ENCODE measurements around the gene PPP6R3. TPM values are rescaled to one million over a fixed set of nuclear protein-coding genes. Genes with fewer than 3 reads are reported as not detected.

The PPP6R3 gene
- total and polyA plus RNA-seq, 2 of the 8 experiments (the other 6 are each of a cell fraction or from before 2014, with no cell fraction given), result 44.6 to 150 TPM

GRCh38 chr11:68436985-68437926 lies 23.3 kb upstream of the PPP6R3 start:
- Histone ChIP-seq H2BK5ac (ENCODE audit: low read depth, low read length) (0 out of 2 replicates have a peak overlapping the region, but pooled peaks have one; percentile 60), H3K56ac (replicated peaks; ENCODE audit: insufficient read length, low read depth, low read length) (no peak overlapping the region), H3K9me3 (ENCODE audit: insufficient read depth in 2 of 2, low read depth in 1 of 2, low read length in 1 of 2) (no peaks in the 10 kb centered on the region), H2BK20ac (ENCODE audit: low read length) (no peak overlapping the region), H2BK15ac (ENCODE audit: low read length) (no peak overlapping the region), H3K79me1 (ENCODE audit: low read depth, low read length) (no peaks in the 10 kb centered on the region), H3K9ac (replicated peaks in 1 of 4; ENCODE audit: extremely low read depth in 1 of 4, low read depth in 3 of 4, low read length in 3 of 4) (no peak overlapping the region), H2AK5ac (ENCODE audit: low read depth, low read length) (no peak overlapping the region), H4K8ac (ENCODE audit: extremely low read depth, insufficient read depth, low read length) (no peak overlapping the region), H3K23ac (ENCODE audit: insufficient read length) (no peak overlapping the region), H3K14ac (ENCODE audit: insufficient read length) (no peak overlapping the region), H3K36me3 (ENCODE audit: control insufficient read depth in 2 of 4, insufficient read depth in 4 of 4, low read length in 3 of 4) (peaks cover 0 to 5% (median 3%) of the 10 kb centered on the region in 4 experiments; a peak in 5 of 8 replicates), H4K91ac (replicated peaks; ENCODE audit: insufficient read length, low read length) (no peak overlapping the region), H3K4me1 (replicated peaks in 1 of 4; ENCODE audit: control insufficient read depth in 3 of 4, insufficient read depth in 4 of 4, low read length in 3 of 4) (peaks cover 3 to 22% (median 9%) of the 10 kb centered on the region in 4 experiments), H3K23me2 (ENCODE audit: low read depth, low read length) (no peaks in the 10 kb centered on the region), H2BK120ac (replicated peaks; ENCODE audit: low read depth, low read length) (no peak overlapping the region), H3K27me3 (replicated peaks in 1 of 4; ENCODE audit: control insufficient read depth in 3 of 4, extremely low read depth in 1 of 4, insufficient read depth in 3 of 4, low read length in 3 of 4) (no peaks in the 10 kb centered on the region), H3K18ac (ENCODE audit: extremely low read depth, low read length) (no peak overlapping the region), H3K4me3 (ENCODE audit: extremely low read depth in 1 of 4, insufficient read depth in 2 of 4, low read depth in 3 of 4, low read length in 4 of 4) (no peak overlapping the region), H4K20me1 (replicated peaks in 1 of 2; ENCODE audit: control insufficient read depth in 1 of 2, insufficient read depth in 2 of 2, low read length in 2 of 2) (peaks cover 0 to 9% of the 10 kb centered on the region in 2 experiments), H4K5ac (ENCODE audit: insufficient read length, low read depth, low read length) (no peak overlapping the region), H3K4me2 (ENCODE audit: insufficient read depth in 1 of 2, low read depth in 2 of 2, low read length in 2 of 2) (no peak overlapping the region), H2AFZ (ENCODE audit: low read length) (no peak overlapping the region), H3K4ac (replicated peaks; ENCODE audit: insufficient read length, low read depth, low read length) (no peak overlapping the region), H2BK12ac (ENCODE audit: low read depth, low read length) (no peak overlapping the region), H3K27ac (ENCODE audit: low read depth, low read length) (peak overlapping the region; percentile 10; the same call in 1 of the 2 replicates), H3K79me2 (ENCODE audit: control insufficient read depth in 1 of 2, insufficient read depth in 2 of 2, low read length in 2 of 2) (no peaks in the 10 kb centered on the region)
- no peak for FAIRE-seq
- DNase-seq (ENCODE audit: low read depth in 1 of 2, low spot score in 2 of 2), result no peak
- ChIA-PET POLR2A (ENCODE audit: partially characterized antibody) (interaction anchor here (0.7 kb wide), 1 partner anchor 10 kb away, joined by 3 read pairs; no protein-coding TSS in a partner anchor), CTCF (ENCODE audit: partially characterized antibody) (interaction anchor here (0.6 to 1.3 kb wide), 5 partner anchors 8 to 362 kb away, joined by 3 to 5 read pairs (median 3); no protein-coding TSS in a partner anchor)
- 92% methylated on average over 27 of the region's 34 CpGs; no CpG with 5 or more reads in 1 of the 2 experiments for WGBS, 2 experiments (ENCODE audit: extremely low coverage in 1 of 2, insufficient coverage in 1 of 2, insufficient read length in 1 of 2, insufficient replicate concordance in 2 of 2, low coverage in 1 of 2, low lambda C conversion rate in 2 of 2, missing lambda C conversion rate in 1 of 2)
- TF ChIP-seq EP300 (IDR thresholded peaks at IDR 0.05; ENCODE audit: borderline replicate concordance in 1 of 2, low read depth in 2 of 2, low read length in 2 of 2) (no peak), SP4 (IDR thresholded peaks at IDR 0.05; ENCODE audit: low read length) (no peak), FOSL1 (IDR thresholded peaks at IDR 0.05; ENCODE audit: insufficient read depth, low read depth, low read length) (no peak), CTBP2 (IDR thresholded peaks at IDR 0.05; ENCODE audit: borderline replicate concordance, insufficient read depth, insufficient read length, low read length) (no peak), RFX5 (IDR thresholded peaks at IDR 0.05; ENCODE audit: borderline replicate concordance, low read depth, low read length) (no peak), JUN (IDR thresholded peaks at IDR 0.05; ENCODE audit: low read depth, low read length) (no peak), NANOG (IDR thresholded peaks at IDR 0.05; ENCODE audit: insufficient read depth, low read depth, low read length, poor library complexity, severe bottlenecking) (no peak), SAP30 (IDR thresholded peaks at IDR 0.05; ENCODE audit: insufficient read depth, insufficient replicate concordance, low read length) (no peak), POLR2AphosphoS5 (IDR thresholded peaks at IDR 0.05; ENCODE audit: low read depth, low read length) (no peak), BACH1 (IDR thresholded peaks at IDR 0.05; ENCODE audit: low read length) (no peak), SRF (IDR thresholded peaks at IDR 0.05; ENCODE audit: low read depth, low read length) (no peak)
